Kidney capillary endothelial cell (primary cell): Measurements from ENCODE around the gene SYT14.
"Not testable (repeated sequence)": the region's sequence is repeated elsewhere in the genome, so short reads cannot be mapped to it uniquely, and the experiment has no call there.

Experiments used
- DNase-seq: peaks from one replicate; pipeline ENCODE4 v3.0.0-alpha.2; 2018; ENCODE audit warnings: low spot score

SYT14 gene

GRCh38 chr1:210117681-210118170 lies 179.7 kb downstream of the SYT14 start:
- no peak for DNase-seq

GRCh38 chr1:210123383-210123782 lies 185.4 kb downstream of the SYT14 start:
- DNase-seq: no peak

- DNase-seq: peak; percentile 47
Measured at GRCh38 chr1:210123924-210124589, 186.0 kb downstream of the SYT14 start.

GRCh38 chr1:210124736-210125135 lies 186.7 kb downstream of the SYT14 start:
- no peak for DNase-seq

GRCh38 chr1:210125143-210125542 lies 187.1 kb downstream of the SYT14 start:
- no peak for DNase-seq

GRCh38 chr1:210129092-210129491 lies 191.1 kb downstream of the SYT14 start:
- no peak for DNase-seq

GRCh38 chr1:210129759-210130158 lies 191.7 kb downstream of the SYT14 start:
- DNase-seq: no peak

- DNase-seq: peak; percentile 33
Measured at GRCh38 chr1:210132582-210132981, 194.6 kb downstream of the SYT14 start.

- DNase-seq: peak; percentile 56
Measured at GRCh38 chr1:210143465-210144062, 205.5 kb downstream of the SYT14 start.

GRCh38 chr1:210144736-210145135 lies 206.7 kb downstream of the SYT14 start:
- no peak for DNase-seq

GRCh38 chr1:210151052-210151672 lies 213.1 kb downstream of the SYT14 start:
- DNase-seq: no peak

GRCh38 chr1:210159211-210159610 lies 221.2 kb downstream of the SYT14 start:
- no peak for DNase-seq

- no peak for DNase-seq
Measured at GRCh38 chr1:210170220-210170619, 232.2 kb downstream of the SYT14 start.

- DNase-seq: no peak
Measured at GRCh38 chr1:210174133-210174532, 236.1 kb downstream of the SYT14 start.

- no peak for DNase-seq
Measured at GRCh38 chr1:210185063-210185462, 247.0 kb downstream of the SYT14 start.

- DNase-seq: not testable (repeated sequence)
Measured at GRCh38 chr1:210187849-210188606, 250.0 kb downstream of the SYT14 start.

- no peak for DNase-seq
Measured at GRCh38 chr1:210189426-210189825, 251.4 kb downstream of the SYT14 start.

- DNase-seq: no peak
Measured at GRCh38 chr1:210195635-210196160, 257.7 kb downstream of the SYT14 start.

- DNase-seq: not testable (repeated sequence)
Measured at GRCh38 chr1:210196266-210196665, 258.2 kb downstream of the SYT14 start.

- DNase-seq: no peak
Measured at GRCh38 chr1:210198840-210199239, 260.8 kb downstream of the SYT14 start.

- no peak for DNase-seq
Measured at GRCh38 chr1:210200124-210200736, 262.2 kb downstream of the SYT14 start.

- no peak for DNase-seq
Measured at GRCh38 chr1:210201681-210202080, 263.7 kb downstream of the SYT14 start.
